HG03342 (cell line): ENCODE results near the gene NUDT12.

Experiments used
- ATAC-seq: cut with Tn5 transposase; IDR thresholded peaks from one replicate; pipeline ENCODE4 v1.9.1; 2021; ENCODE audit warnings: mild to moderate bottlenecking, moderate library complexity; ENCODE audit not compliant: unreplicated experiment

Gene NUDT12

DNA sequence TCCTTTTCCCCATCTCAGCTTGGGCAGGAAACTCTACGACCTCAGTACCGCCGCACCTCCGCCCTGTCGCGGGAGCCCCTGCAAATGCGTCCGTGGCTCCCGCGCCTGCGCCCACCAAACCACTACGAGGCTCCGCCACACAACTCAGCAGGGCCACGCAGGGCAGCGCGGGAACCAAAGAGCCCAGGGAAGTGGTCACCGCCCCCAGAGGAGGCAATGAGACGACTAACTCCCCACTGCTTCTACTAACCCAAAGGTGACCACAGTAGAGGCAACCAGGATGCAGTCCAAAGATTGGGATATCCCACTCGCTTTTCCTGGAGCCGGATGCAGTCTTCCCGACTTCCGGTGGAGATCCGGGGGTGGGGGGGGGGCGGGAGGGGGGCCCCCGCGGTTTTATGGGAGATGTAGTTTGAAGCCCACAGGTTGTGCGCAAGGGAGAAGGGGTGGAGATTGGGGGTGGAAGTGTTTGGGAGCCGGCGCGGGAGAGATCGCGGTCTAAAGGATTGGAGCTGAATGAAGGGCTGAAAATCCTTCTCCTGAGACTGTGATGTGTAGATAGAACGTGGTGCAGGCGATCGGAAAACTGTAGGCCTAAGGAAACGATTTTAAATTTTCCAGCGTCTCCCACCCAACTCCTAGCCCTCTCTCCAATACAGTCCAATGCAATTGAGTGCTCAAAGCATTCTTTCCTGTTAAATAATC lies at the start of gene NUDT12:
NUDT12 (minus strand) TSS at position 337 of the 705 bp plus-strand sequence. CDS start 2,541 bp downstream, outside the sequence.
- peak; percentile 76 for ATAC-seq

DNA sequence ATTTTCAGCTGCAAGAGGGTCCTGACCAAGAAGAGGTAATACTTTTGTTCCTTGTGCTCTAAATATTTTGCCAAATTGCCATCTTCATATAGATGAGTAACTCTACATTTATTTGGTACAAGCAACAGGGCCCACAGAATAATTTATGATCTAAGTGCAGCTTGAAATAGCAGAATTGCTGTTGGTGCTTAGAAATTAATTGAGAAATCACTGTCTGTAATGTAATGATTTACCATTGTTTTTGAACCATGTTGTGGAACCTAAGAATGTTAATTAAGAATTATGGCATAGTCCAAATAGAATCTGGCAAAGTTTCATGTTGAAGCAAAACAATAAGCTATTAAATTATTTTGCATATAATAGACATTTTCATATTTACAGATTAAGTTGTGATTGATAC lies 44.8 kb upstream of the NUDT12 start:
- no peak for ATAC-seq

DNA sequence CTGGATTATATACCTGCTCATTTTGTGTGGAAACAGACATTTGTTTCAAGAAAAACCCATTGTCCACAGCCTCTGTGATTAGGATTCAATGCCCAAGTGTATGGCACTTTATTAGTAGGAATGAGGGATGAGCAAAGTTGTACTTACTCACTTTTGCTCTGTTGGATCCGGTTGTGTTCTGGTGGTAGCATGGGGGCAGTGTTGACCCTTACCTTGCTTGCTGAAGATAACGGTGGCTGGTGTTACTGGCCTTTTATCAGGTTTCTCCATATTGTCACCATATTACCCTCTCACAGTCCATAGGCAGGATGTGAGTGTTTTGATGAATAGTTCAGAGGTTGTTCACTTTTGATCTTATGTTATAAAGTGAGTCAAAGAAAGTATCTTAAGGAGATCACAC lies 42.7 kb upstream of the NUDT12 start:
- ATAC-seq = no peak

DNA sequence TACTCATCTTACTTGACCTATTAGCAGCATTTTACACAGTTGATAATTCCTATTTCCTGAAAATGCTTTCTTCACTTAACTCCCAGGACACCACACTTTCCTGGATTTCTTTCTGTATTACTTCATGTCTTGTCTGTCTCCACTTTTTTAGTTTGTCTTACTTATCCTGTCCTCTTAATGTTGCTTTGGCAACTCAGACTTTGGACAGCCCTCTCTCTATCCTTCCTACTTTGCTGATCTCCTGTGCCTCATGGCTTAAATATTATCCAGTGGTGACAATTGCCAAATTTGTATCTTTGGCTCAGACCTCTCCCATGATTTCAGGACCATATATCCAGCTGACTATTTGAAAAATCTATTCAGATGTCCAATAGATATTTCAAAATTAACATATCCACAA lies 39.8 kb upstream of the NUDT12 start:
- ATAC-seq = no peak

DNA sequence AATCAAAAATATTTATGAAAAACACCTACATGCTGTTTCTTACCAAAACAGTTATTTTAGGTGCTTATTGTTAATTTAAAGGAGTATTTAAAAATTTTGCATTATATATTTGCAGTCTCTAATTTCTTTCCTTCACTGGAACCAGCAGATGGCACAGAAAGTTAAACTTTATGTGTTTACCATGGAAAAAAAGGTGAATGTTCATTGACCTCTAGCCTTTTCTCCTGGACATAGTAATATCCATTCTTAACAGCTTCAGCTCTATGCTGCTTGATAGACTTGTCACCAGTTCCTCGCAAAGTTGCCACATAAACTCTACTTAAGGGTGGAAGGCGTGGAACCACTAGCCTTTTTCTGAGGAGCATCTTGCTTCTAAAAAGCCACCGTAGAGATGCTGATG lies 38.7 kb upstream of the NUDT12 start:
- no peak for ATAC-seq

DNA sequence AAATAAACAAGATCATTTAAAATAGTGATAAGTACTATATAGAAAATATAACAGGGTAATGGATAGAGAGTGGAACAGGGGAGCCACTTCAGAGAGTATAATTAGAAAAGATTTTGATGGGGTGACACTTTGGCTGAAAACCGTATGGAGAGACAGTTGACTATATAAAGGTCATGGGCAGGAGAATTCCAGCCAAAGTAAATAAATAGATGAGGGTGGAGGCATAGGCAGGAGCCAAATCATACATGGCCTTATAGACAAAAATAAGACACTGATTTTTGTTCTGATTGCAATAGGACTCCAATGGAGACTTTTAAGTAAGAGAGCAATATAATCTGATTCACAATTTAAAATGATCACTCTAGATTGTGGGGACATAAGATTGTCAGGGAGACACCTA lies 37.5 kb upstream of the NUDT12 start:
- ATAC-seq = no peak

DNA sequence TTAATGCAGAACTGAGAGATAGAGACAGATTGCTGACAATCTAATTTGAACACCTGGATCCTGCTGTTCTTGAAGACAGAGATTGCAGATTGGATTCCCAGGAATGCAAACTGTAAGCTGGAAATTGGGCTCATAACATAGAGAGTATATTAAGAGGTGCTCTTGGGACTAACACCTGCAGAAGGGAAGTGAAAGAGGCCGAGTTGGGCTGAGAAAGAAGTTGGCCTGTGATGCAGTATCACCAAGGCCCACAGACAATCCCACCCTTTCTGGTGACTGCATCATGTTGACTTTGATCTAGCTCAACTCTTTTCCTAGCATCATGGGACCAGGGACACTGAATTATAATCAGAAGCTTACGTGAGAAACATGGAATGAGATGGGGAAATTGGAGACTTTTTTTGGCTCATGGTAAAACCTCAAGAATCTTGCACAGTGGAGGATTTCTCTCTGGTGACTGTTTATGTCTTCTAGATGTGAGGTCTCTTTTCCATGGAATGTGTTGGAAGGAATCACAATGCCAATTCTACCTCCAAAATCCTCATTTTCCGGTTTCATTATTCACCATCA lies 36.5 kb upstream of the NUDT12 start:
- no peak for ATAC-seq

DNA sequence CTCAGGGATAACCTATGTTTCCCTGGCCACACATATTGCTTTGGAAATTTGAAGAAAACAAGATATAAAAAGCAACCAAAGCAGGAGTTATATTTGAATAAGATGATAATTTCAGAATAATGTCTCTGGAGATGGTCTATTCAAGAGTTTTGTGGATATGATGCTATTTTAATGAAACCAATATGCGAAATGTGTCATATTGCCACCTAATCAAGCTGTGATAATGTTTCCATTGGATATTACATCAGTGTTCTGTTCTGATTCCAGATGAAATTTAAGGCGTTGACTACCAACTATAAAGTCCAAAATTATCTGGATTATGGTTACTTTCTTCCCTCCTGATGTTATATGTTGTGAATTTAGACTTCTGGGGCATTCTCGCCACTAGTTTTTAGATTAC lies 27.6 kb upstream of the NUDT12 start:
- ATAC-seq = no peak

DNA sequence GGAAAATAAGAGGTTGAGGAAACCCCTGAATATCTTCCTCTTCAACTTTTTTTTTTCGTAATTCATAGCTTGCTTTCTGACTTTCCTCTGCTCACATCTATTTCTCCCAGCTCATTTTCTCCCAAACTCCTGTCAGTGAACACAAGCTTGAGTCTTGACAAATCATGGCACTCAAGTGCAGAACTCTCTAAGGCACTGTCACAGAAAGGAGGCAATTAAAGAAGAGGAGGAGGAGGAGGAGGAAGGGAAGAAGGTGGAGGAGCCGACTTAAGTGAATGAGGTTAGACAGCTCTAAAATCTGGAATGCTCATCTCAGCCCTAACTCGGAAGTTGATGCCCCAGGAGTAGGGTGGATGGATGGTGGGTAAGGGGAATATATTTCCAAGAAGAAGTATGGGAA lies 27.2 kb upstream of the NUDT12 start:
- ATAC-seq = no peak

DNA sequence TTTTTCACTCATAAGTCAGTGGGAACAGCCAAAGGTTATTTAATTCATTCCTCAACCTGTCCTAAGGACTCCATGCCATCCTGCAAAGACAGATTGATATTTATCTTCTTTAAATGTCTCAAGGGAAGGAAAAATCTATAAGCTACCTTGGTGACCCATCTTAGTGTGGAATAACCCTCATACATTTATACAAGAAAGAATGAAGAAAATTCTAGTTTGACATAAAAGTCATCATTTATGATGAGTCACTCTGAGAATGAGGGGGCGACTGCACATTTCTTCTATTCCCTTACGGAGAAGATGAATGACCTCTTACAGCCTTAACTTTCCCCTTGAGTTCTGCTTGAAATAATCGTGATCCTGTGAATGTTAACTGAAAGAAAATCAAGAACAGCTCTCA lies 26.8 kb upstream of the NUDT12 start:
- ATAC-seq = no peak

DNA sequence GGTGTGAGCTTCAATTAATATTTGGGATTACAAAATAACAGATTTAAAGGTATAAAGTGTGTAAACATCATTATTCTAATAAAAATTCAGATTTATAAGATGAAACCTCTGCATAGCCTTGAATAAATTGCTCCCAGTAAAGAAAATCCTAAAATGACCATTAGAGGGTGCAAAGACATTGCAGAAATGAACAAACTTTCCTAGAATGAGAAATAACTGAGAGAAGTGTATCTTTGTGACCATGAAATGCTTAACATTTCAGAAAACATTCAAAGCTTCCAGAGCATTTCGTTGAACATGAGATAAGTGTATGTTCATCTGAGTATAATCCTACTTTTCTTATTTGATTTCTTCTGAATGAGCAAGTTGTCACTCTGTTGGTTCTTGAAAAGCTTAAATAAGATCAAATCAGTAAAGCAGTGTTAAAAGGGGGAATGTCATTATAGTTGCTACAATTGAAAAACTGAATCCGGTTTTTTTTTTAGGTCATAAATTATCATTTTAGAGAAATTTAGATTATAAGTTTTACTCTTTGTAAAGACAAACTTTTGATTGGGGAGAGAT lies 24.7 kb upstream of the NUDT12 start:
- no peak for ATAC-seq

DNA sequence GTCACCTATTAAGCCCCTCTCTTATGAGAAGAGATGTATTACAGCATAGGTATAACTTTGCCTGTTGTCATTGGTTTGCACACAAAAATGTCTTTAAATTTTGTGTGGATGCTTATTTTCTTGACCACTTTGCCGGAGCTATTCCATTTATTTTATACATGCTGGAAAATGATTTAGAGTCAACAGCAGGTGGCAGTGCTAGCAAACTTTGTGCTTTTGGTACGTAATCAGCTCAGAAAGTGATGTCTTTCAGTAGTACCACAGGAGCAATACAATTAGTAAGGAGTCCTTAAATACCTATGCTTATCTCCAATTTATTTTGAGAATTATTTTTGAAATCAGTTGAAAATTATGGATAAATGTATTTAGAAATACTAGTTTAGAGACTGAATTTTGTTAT lies 19.8 kb upstream of the NUDT12 start:
- peak; percentile 49 for ATAC-seq

DNA sequence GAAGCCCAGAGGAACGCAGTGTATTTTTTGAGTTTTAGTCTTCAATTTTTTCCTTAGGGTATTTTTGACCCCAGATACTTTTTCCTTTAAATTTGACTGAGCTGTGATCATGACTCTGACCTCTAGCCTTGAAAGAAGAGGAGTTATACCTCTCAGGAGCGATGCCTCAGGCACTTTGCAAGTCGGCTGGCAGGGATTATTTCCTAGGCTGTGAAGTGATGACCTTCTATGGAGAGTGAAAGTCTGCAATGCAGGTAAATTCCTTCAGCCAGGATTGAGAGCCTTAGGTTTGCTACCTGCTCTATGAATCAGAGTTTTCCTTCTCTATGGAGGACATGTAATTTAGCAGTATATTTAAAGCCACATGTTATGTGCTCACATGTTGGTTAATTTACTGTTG lies 10.8 kb upstream of the NUDT12 start:
- no peak for ATAC-seq

DNA sequence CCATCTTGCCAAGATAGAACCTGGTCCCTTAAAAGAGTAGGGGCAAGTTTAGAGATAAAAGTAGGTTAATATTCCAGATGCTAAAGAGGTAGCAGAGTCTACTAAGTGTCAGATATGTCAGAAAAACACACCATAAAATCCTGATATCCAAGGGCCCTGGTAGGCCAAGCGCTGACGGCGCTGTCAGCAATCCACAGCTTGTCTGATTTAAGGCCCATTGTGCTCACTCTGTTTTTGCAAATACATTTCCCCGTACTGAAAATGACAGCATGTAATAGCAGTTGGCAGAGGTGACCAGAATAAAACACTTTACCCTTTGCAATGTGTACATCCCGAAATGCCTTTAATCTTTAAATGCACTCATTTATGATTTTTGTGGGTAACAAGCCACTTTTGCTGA lies 9.9 kb upstream of the NUDT12 start:
- ATAC-seq = no peak

DNA sequence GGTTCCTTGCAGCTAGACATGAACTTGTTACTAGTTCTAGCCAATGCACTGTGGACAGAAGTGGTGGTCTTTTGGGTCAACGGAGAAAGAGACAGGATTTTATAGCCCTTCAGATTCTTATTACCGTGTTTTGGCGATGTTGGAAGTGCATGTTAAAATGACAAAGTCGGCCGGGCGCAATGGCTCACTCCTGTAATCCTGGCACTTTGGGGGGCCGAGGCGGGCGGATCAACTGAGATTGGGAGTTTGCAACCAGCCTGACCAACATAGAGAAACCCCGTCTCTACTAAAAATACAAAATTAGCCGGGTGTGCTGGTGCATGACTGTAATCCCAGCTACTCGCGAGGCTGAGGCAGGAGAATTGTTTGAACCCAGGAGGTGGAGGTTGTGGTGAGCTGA lies 9.1 kb upstream of the NUDT12 start:
- no peak for ATAC-seq

DNA sequence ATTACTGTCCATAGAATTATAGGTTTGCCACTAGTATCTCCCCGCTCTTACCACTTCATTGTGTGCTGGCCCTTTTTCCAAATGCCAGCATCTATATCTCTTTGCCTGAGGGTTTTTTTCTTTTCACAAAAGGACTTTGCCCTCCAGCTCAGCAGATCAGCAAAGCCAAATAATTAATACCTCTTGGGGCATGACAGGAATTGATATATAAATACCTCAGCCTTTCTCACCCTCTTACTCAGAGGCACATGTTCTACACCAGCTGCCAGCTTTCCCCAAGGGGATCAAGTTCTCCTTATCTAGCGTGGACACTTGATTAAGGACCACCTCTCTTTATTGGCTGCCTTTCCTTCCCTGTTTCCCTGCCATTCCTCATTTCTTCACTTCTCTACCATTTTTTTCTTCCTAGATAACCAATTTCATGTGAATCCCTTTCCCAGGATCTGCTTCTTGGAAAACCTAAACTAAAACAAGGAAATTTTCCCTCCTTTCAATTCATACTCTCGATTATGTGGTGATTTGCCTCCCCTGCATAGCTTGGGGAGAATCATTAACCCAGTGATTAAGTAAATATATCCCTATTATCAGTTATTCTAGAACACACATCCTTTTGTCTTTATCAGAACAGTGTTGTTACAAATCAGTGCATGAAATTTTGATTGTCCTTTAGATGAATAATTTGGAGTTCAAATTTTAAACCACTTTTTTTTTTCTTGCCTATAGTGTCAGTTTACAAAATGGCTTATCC lies 6.9 kb upstream of the NUDT12 start:
- no peak for ATAC-seq

DNA sequence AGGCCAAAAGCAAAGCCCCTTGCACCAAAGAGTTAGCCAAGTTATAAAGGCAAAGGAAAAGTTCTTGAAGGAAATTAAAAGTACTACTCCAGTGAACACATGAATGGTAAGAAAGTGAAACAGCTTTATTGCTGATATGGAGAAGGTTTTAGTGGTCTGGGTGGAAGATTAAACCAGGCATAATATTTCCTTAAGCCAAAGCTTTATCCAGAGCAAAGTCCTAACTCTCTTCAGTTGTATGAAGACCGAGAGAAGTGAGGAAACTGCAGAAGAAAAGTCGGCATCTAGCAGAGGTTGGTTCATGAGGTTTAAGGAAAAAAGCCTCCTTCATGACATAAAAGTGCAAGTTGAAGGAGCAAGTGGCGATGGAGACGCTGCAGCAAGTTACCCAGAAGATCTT lies 3.1 kb upstream of the NUDT12 start:
- no peak for ATAC-seq

DNA sequence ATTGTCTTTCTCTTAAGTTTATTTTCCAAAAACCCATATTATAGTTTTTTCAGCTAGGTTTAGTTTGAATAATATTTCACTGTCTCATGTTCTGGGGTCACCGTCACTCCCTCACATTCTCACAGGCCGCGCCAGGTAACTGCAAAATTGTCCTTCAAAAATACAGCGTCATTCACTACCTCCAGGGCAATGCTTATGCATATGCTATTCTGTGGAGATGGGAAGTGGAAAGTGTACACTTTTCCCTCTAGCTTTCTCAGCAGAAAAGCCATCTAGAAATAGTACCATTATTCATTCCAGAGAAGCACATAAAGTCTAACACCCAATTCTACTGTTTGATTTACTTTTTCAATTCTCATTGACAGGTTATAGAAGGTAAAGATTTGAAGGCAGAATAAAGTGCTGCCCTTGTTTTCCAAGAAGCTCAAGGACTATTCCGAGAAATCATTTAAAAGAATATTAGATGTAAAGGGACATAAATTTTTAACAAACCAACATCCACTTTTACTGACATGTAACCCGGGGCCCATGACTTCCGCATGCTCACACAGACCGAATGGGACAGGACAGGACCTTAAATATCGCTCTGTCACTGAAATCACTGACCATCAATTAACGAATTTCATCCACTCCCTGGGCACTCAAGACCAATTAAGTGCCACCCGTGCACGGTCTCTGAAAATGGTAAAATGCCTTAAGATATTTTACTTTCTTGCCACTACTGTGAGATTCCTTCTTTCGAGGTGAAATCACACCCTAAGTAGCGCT lies 720 bp downstream of the NUDT12 start:
- ATAC-seq = peak; percentile 42

DNA sequence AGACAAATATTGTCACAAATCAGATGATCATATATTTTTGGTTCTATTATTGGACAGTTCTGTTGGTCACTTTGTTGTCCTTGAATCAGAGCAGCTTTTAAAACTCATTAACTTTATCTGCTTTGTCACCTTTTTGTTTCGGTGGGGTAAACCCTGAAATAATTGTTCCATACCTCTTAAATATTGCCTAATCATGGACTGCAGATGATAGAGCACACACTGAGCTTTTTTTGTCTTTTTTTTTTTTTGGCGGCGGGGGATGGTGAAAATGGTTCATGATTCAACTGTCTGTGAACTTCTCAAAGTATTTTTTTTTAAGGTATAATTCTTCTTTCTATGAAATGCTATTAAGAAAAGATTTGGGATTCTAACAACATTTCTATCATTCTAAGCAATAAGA lies 1.8 kb downstream of the NUDT12 start:
- ATAC-seq = no peak

DNA sequence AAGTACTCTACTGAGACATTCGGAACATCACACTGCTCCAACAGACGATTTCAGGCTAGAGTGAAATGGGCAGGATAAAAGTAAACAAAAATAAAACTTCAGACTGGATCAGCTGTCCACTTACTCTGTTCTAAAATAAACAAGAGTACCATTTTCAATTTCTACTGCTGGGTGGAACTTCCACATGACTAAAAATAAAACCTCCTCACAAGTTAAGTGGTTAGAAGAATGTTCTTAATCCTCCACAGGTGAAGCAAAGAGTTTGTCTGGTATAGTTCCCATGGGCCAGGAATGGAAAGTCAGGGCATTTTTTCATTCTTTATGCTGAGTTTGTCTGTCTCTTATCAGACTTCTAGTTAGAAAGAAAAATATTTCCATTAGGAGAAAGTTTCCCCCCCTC lies 15.7 kb downstream of the NUDT12 start:
- ATAC-seq = no peak

DNA sequence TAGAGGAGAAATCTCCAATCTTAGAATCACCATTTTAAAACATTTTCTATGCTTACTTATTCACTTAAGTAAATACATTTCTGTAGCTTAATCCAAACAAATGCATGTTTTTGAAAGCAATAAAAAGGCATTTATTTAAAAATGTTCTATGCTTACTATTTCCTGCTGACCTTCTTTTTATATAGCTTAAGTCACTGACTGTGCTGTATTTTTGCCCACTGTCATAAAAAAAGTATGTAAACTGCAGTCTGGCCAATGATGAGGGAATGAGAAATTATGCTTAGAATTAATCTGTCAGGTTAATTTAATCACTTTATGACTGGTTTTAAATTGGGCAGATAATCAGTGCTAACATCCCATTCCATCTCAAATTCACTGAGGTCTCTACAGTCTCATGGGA lies 20.1 kb downstream of the NUDT12 start:
- ATAC-seq = no peak
